ENCODE data around the gene SLC37A1. TPM values are rescaled to one million over a fixed set of nuclear protein-coding genes. Genes with fewer than 3 reads are reported as not detected.

SLC37A1 gene
- total and polyA plus RNA-seq, 9 of the 15 experiments (the other 6 are each of a cell fraction or from before 2014, with no cell fraction given) = 0.06 to 3.4 (median 0.40) TPM

GRCh38 chr21:42563261-42563660 is 49.6 kb downstream of the SLC37A1 start:
- in situ Hi-C loops (cut with MboI) (no loop called here), intact Hi-C loops (cut with micrococcal nuclease) (no loop called here)
- Histone ChIP-seq H3K79me2 (ENCODE audit: control insufficient read depth, insufficient read depth, low read length) (no peaks in the 10 kb centered on the region), H3K27ac (ENCODE audit: extremely low read depth, low read depth, low read length) (no peak overlapping the region), H3K36me3 (ENCODE audit: control insufficient read depth, insufficient read depth, low read length) (no peaks in the 10 kb centered on the region), H3K9me1 (ENCODE audit: control insufficient read depth, insufficient read depth, low read length) (no peaks in the 10 kb centered on the region), H4K20me1 (replicated peaks; ENCODE audit: control insufficient read depth, insufficient read depth, low read length) (no peaks in the 10 kb centered on the region), H3K4me3 (no peak overlapping the region), H3K27me3 (ENCODE audit: control insufficient read depth in 2 of 2, insufficient read depth in 2 of 2, low read length in 2 of 2) (peaks cover 17 to 63% of the 10 kb centered on the region in 2 experiments; a peak in 4 of 5 replicates), H2AFZ (ENCODE audit: low read depth, low read length) (no peak overlapping the region), H3K4me2 (ENCODE audit: insufficient read depth, low read length) (no peak overlapping the region), H3K9ac (ENCODE audit: insufficient read depth in 1 of 2, low read depth in 2 of 2, low read length in 2 of 2) (no peak overlapping the region), H3K9me3 (replicated peaks; ENCODE audit: control insufficient read depth, insufficient read depth, low read depth, low read length) (no peaks in the 10 kb centered on the region), H3K4me1 (replicated peaks in 1 of 2; ENCODE audit: control insufficient read depth in 2 of 2, insufficient read depth in 2 of 2, low read length in 2 of 2) (peaks cover 16 to 33% of the 10 kb centered on the region in 2 experiments; a peak in 4 of 5 replicates)
- ATAC-seq (no peak), FAIRE-seq (no peak), DNase-seq (ENCODE audit: extremely low read depth in 1 of 4, low spot score in 3 of 4) (no peak)
- ChIA-PET CTCF (ENCODE audit: low intra/inter-chr PET ratio) (no interaction called here), POLR2A (interaction anchor here (0.6 to 1.3 kb wide), 5 partner anchors 8 to 275 kb away, joined by 3 to 5 read pairs (median 3); no protein-coding TSS in a partner anchor)
- WGBS (ENCODE audit: insufficient coverage, low coverage, missing lambda C conversion rate) = 22% methylated on average over 10 of the region's 10 CpGs
- no TSS peak for BruUV-seq (replicated peaks)
- TF ChIP-seq, protein P1, sequence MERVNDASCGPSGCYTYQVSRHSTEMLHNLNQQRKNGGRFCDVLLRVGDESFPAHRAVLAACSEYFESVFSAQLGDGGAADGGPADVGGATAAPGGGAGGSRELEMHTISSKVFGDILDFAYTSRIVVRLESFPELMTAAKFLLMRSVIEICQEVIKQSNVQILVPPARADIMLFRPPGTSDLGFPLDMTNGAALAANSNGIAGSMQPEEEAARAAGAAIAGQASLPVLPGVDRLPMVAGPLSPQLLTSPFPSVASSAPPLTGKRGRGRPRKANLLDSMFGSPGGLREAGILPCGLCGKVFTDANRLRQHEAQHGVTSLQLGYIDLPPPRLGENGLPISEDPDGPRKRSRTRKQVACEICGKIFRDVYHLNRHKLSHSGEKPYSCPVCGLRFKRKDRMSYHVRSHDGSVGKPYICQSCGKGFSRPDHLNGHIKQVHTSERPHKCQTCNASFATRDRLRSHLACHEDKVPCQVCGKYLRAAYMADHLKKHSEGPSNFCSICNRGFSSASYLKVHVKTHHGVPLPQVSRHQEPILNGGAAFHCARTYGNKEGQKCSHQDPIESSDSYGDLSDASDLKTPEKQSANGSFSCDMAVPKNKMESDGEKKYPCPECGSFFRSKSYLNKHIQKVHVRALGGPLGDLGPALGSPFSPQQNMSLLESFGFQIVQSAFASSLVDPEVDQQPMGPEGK (CRISPR knock-in tag; IDR thresholded peaks at IDR 0.05; ENCODE audit: borderline replicate concordance) = no peak
- TF ChIP-seq EP400 (IDR thresholded peaks at IDR 0.05) (no peak), FOXM1 (IDR thresholded peaks at IDR 0.05; ENCODE audit: low read depth) (no peak), FOXM1 (CRISPR knock-in tag; IDR thresholded peaks at IDR 0.05; ENCODE audit: low read depth) (no peak), MTF1 (CRISPR knock-in tag; IDR thresholded peaks at IDR 0.05; ENCODE audit: borderline replicate concordance) (no peak), CEBPB (tag; IDR thresholded peaks at IDR 0.05) (no peak), SRSF1 (IDR thresholded peaks at IDR 0.05; ENCODE audit: low read depth, low read length) (no peak), HEY1 (CRISPR knock-in tag; IDR thresholded peaks at IDR 0.05; ENCODE audit: borderline replicate concordance) (no peak), MITF (IDR thresholded peaks at IDR 0.05) (no peak), ZNF197 (CRISPR knock-in tag; IDR thresholded peaks at IDR 0.05; ENCODE audit: low read depth) (no peak), GATA2 (CRISPR knock-in tag; IDR thresholded peaks at IDR 0.05) (no peak), PREB (CRISPR knock-in tag; IDR thresholded peaks at IDR 0.05) (no peak)
- TF ChIP-seq, protein P2, sequence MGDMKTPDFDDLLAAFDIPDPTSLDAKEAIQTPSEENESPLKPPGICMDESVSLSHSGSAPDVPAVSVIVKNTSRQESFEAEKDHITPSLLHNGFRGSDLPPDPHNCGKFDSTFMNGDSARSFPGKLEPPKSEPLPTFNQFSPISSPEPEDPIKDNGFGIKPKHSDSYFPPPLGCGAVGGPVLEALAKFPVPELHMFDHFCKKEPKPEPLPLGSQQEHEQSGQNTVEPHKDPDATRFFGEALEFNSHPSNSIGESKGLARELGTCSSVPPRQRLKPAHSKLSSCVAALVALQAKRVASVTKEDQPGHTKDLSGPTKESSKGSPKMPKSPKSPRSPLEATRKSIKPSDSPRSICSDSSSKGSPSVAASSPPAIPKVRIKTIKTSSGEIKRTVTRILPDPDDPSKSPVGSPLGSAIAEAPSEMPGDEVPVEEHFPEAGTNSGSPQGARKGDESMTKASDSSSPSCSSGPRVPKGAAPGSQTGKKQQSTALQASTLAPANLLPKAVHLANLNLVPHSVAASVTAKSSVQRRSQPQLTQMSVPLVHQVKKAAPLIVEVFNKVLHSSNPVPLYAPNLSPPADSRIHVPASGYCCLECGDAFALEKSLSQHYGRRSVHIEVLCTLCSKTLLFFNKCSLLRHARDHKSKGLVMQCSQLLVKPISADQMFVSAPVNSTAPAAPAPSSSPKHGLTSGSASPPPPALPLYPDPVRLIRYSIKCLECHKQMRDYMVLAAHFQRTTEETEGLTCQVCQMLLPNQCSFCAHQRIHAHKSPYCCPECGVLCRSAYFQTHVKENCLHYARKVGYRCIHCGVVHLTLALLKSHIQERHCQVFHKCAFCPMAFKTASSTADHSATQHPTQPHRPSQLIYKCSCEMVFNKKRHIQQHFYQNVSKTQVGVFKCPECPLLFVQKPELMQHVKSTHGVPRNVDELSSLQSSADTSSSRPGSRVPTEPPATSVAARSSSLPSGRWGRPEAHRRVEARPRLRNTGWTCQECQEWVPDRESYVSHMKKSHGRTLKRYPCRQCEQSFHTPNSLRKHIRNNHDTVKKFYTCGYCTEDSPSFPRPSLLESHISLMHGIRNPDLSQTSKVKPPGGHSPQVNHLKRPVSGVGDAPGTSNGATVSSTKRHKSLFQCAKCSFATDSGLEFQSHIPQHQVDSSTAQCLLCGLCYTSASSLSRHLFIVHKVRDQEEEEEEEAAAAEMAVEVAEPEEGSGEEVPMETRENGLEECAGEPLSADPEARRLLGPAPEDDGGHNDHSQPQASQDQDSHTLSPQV (IDR thresholded peaks at IDR 0.05) = no peak

Data from K562 (cell line).